H1 (cell line): Measurements from ENCODE around the gene ARR3. TPM values are rescaled to one million over a fixed set of nuclear protein-coding genes. Genes with fewer than 3 reads are reported as not detected.

Source experiments
- CTCF ChIA-PET: fragments of 300-600 bp; sonication (Branson Sonifier 250); formaldehyde crosslinking; loops from one replicate; lab custom pipeline; 2021; ENCODE audit not compliant: partially characterized antibody; lab: Charles Lee
- POLR2A ChIA-PET: fragments of 300-600 bp; sonication (Branson Sonifier 250); formaldehyde crosslinking; loops from one replicate; lab custom pipeline; 2021; ENCODE audit warnings: inconsistent platforms; ENCODE audit not compliant: partially characterized antibody; lab: Charles Lee
- DNase-seq, 2 experiments: peaks; one replicate each; pipeline versions ENCODE4 v3.0.0 to v3.0.0-alpha.2; 2010 to 2022; ENCODE audit warnings: low spot score in 2 of 2, low read depth in 1 of 2, mixed read lengths in 1 of 2
- FAIRE-seq: peaks from 2 replicates; lab custom pipeline; 2011; peaks lifted over from hg19 to GRCh38; lab: Jason Lieb, UNC
- H2AFZ ChIP-seq: 2 replicates; pipeline ENCODE4 v1.8.1; 2012; ENCODE audit warnings: low read length, inconsistent platforms
- H2AK5ac ChIP-seq: 2 replicates; pipeline ENCODE4 v1.6.1; 2013; ENCODE audit warnings: low read depth, low read length
- H2BK120ac ChIP-seq: replicated peaks from 2 replicates; pipeline ENCODE3; 2013; ENCODE audit warnings: low read depth, low read length, inconsistent platforms
- H2BK12ac ChIP-seq: 2 replicates; pipeline ENCODE4 v1.6.1; 2013; ENCODE audit warnings: low read depth, low read length
- H2BK15ac ChIP-seq: 2 replicates; pipeline ENCODE4 v1.6.1; 2013; ENCODE audit warnings: low read length
- H2BK20ac ChIP-seq: 2 replicates; pipeline ENCODE4 v1.6.1; 2013; ENCODE audit warnings: low read length
- H2BK5ac ChIP-seq: 2 replicates; pipeline ENCODE4 v1.6.1; 2013; ENCODE audit warnings: low read depth, low read length
- H3K14ac ChIP-seq: 2 replicates; pipeline ENCODE4 v1.6.1; 2013; ENCODE audit warnings: inconsistent platforms; ENCODE audit not compliant: insufficient read length
- H3K18ac ChIP-seq: 2 replicates; pipeline ENCODE4 v1.6.1; 2013; ENCODE audit warnings: low read length; ENCODE audit errors: extremely low read depth
- H3K23ac ChIP-seq: 2 replicates; pipeline ENCODE4 v1.6.1; 2013; ENCODE audit warnings: inconsistent platforms; ENCODE audit not compliant: insufficient read length
- H3K23me2 ChIP-seq: 2 replicates; pipeline ENCODE4 v1.6.1; 2013; ENCODE audit warnings: low read depth, low read length
- H3K27ac ChIP-seq: 2 replicates; pipeline ENCODE4 v1.6.1; 2011; ENCODE audit warnings: low read depth, low read length, inconsistent platforms
- H3K27me3 ChIP-seq, 4 experiments: replicated peaks in 1 of 4; 1 replicate in 1 of 4; 2 replicates in 3 of 4; pipeline versions ENCODE4 v1.6.1 to v1.8.1; 2011 to 2013; ENCODE audit warnings: low read length in 3 of 4, mild to moderate bottlenecking in 3 of 4, inconsistent platforms in 2 of 4, mixed read lengths in 2 of 4, moderate library complexity in 1 of 4; ENCODE audit not compliant: control insufficient read depth in 3 of 4, insufficient read depth in 3 of 4; ENCODE audit errors: extremely low read depth in 1 of 4
- H3K36me3 ChIP-seq, 4 experiments: 2 replicates each; pipeline versions ENCODE4 v1.6.1 to v1.8.1; 2011 to 2013; ENCODE audit warnings: mild to moderate bottlenecking in 4 of 4, low read length in 3 of 4, moderate library complexity in 2 of 4, control low read depth in 1 of 4, inconsistent platforms in 1 of 4; ENCODE audit not compliant: insufficient read depth in 4 of 4, control insufficient read depth in 2 of 4
- H3K4ac ChIP-seq: replicated peaks from 2 replicates; pipeline ENCODE3; 2013; ENCODE audit warnings: low read length, low read depth, mixed read lengths, inconsistent platforms; ENCODE audit not compliant: insufficient read length
- H3K4me1 ChIP-seq, 4 experiments: replicated peaks in 1 of 4; 1 replicate in 1 of 4; 2 replicates in 3 of 4; pipeline versions ENCODE4 v1.6.1 to v1.8.1; 2011 to 2013; ENCODE audit warnings: low read length in 3 of 4, inconsistent platforms in 2 of 4, mixed read lengths in 1 of 4; ENCODE audit not compliant: insufficient read depth in 4 of 4, control insufficient read depth in 3 of 4
- H3K4me2 ChIP-seq, 2 experiments: 2 replicates each; pipeline versions ENCODE4 v1.6.1 to v1.8.1; 2011 to 2013; ENCODE audit warnings: low read depth in 2 of 2, low read length in 2 of 2, control low read depth in 1 of 2, inconsistent platforms in 1 of 2, mild to moderate bottlenecking in 1 of 2; ENCODE audit not compliant: insufficient read depth in 1 of 2
- H3K4me3 ChIP-seq, 4 experiments: fragments of 200-600, 300-600 bp in 1 of 4; sonication (generic), shearing (Covaris generic), sonication (Bioruptor Twin) in 1 of 4; 2 replicates each; pipeline versions ENCODE4 v1.5.1 to v1.8.1; 2011 to 2016; ENCODE audit warnings: low read length in 4 of 4, low read depth in 3 of 4, control low read depth in 2 of 4, inconsistent platforms in 2 of 4, mild to moderate bottlenecking in 2 of 4, mixed read lengths in 1 of 4, moderate library complexity in 1 of 4; ENCODE audit not compliant: insufficient read depth in 2 of 4; ENCODE audit errors: extremely low read depth in 1 of 4
- H3K56ac ChIP-seq: replicated peaks from 2 replicates; pipeline ENCODE3; 2013; ENCODE audit warnings: low read depth, mild to moderate bottlenecking, mixed read lengths, low read length, inconsistent platforms; ENCODE audit not compliant: insufficient read length
- H3K79me1 ChIP-seq: 2 replicates; pipeline ENCODE4 v1.6.1; 2013; ENCODE audit warnings: low read depth, low read length, control low read depth
- H3K79me2 ChIP-seq, 2 experiments: 2 replicates each; pipeline versions ENCODE4 v1.6.1 to v1.8.1; 2012 to 2013; ENCODE audit warnings: low read length in 2 of 2, mild to moderate bottlenecking in 2 of 2, inconsistent platforms in 1 of 2; ENCODE audit not compliant: insufficient read depth in 2 of 2, control insufficient read depth in 1 of 2
- H3K9ac ChIP-seq, 4 experiments: replicated peaks in 1 of 4; 1 replicate in 1 of 4; 2 replicates in 3 of 4; pipeline versions ENCODE4 v1.6.1 to v1.8.1; 2011 to 2013; ENCODE audit warnings: low read depth in 3 of 4, low read length in 3 of 4, control low read depth in 2 of 4, mild to moderate bottlenecking in 2 of 4, moderate library complexity in 2 of 4, inconsistent platforms in 1 of 4; ENCODE audit errors: extremely low read depth in 1 of 4
- H3K9me3 ChIP-seq, 2 experiments: 2 replicates each; pipeline versions ENCODE4 v1.6.1 to v1.8.1; 2012 to 2013; ENCODE audit warnings: mild to moderate bottlenecking in 2 of 2, moderate library complexity in 2 of 2, control low read depth in 1 of 2, inconsistent platforms in 1 of 2, low read depth in 1 of 2, low read length in 1 of 2, mixed read lengths in 1 of 2; ENCODE audit not compliant: insufficient read depth in 2 of 2
- H4K20me1 ChIP-seq, 2 experiments: replicated peaks in 1 of 2; 2 replicates each; pipeline versions ENCODE3 to v1.8.1; 2011 to 2013; ENCODE audit warnings: inconsistent platforms in 2 of 2, low read length in 2 of 2, mild to moderate bottlenecking in 1 of 2; ENCODE audit not compliant: insufficient read depth in 2 of 2, control insufficient read depth in 1 of 2
- H4K5ac ChIP-seq: 2 replicates; pipeline ENCODE4 v1.6.1; 2013; ENCODE audit warnings: low read length, low read depth, mixed read lengths, inconsistent platforms; ENCODE audit not compliant: insufficient read length
- H4K8ac ChIP-seq: 2 replicates; pipeline ENCODE4 v1.8.0; 2013; ENCODE audit warnings: mild to moderate bottlenecking, moderate library complexity, low read length, inconsistent platforms; ENCODE audit not compliant: insufficient read depth; ENCODE audit errors: extremely low read depth
- H4K91ac ChIP-seq: replicated peaks from 2 replicates; pipeline ENCODE3; 2013; ENCODE audit warnings: low read length, mixed read lengths, inconsistent platforms; ENCODE audit not compliant: insufficient read length
- BACH1 ChIP-seq: IDR thresholded peaks from 2 replicates; pipeline ENCODE4 v1.6.1; 2012; ENCODE audit warnings: low read length, improper control_type of control experiment
- BRCA1 ChIP-seq: IDR thresholded peaks from 2 replicates; pipeline ENCODE4 v1.6.1; 2012; ENCODE audit warnings: low read depth, low read length, improper control_type of control experiment
- CHD2 ChIP-seq: IDR thresholded peaks from 2 replicates; pipeline ENCODE4 v1.6.1; 2012; ENCODE audit warnings: low read length, improper control_type of control experiment
- EP300 ChIP-seq, 2 experiments: IDR thresholded peaks; 1 replicate in 1 of 2; 2 replicates in 1 of 2; pipeline ENCODE4 v1.6.1; 2011 to 2012; ENCODE audit warnings: low read depth in 2 of 2, low read length in 2 of 2, mild to moderate bottlenecking in 2 of 2, borderline replicate concordance in 1 of 2, inconsistent platforms in 1 of 2, moderate library complexity in 1 of 2
- RFX5 ChIP-seq: IDR thresholded peaks from 2 replicates; pipeline ENCODE4 v1.6.1; 2011; ENCODE audit warnings: low read depth, low read length, improper control_type of control experiment, borderline replicate concordance
- TAF1 ChIP-seq: IDR thresholded peaks from 2 replicates; pipeline ENCODE4 v1.6.1; 2011; ENCODE audit warnings: mild to moderate bottlenecking, low read depth, low read length
- WGBS, 2 experiments: shearing (Covaris generic) in 1 of 2; methylation state at CpG; one replicate each; pipeline versions ENCODE4 v1.1.6 to v1.1.7; 2013 to 2015; ENCODE audit warnings: low lambda C conversion rate in 2 of 2, mixed read lengths in 2 of 2, inconsistent platforms in 1 of 2, low coverage in 1 of 2, missing lambda C conversion rate in 1 of 2; ENCODE audit not compliant: insufficient replicate concordance in 2 of 2, insufficient coverage in 1 of 2, insufficient read length in 1 of 2; ENCODE audit errors: extremely low coverage in 1 of 2, missing lambda C conversion rate in 1 of 2; 5-methylcytosine and 5-hydroxymethylcytosine counted together
- polyA plus RNA-seq, 7 experiments: library from polyadenylated mRNA; depleted of rRNA in 3 of 7; stranded (reverse) in 5 of 7; unstranded in 2 of 7; fragments of >200 nt in 5 of 7; fragments of 200-250 nt in 2 of 7; gene quantifications; 1 replicate in 5 of 7; 2 replicates in 1 of 7; 4 replicates in 1 of 7; pipeline versions ENCODE4 v1.2.1 to v1.2.3, GENCODE V29; 2011 to 2013; ENCODE audit warnings: missing spikeins in 2 of 7, mixed read lengths in 2 of 7
- total RNA-seq: library from RNA; stranded (reverse); fragmentation: NEBNext Ultra II Directional; extraction: Animal tissue kit (Norgen Biotek cat#: 25700); gene quantifications from 2 replicates; pipeline ENCODE4 v1.2.1, GENCODE V29; 2021

Gene ARR3
- total and polyA plus RNA-seq, 2 of the 8 experiments (the other 6 are each of a cell fraction or from before 2014, with no cell fraction given): not detected

GRCh38 chrX:70244881-70245280, 23.3 kb upstream of the ARR3 start:
- no peak overlapping the region for H4K91ac ChIP-seq
- H3K23ac ChIP-seq: no peak overlapping the region
- no peak overlapping the region for H3K9ac ChIP-seq
- H3K4me2 ChIP-seq: no peak overlapping the region
- no peak overlapping the region for H3K4ac ChIP-seq
- no peak for DNase-seq
- no peaks in the 10 kb centered on the region for H3K79me1 ChIP-seq
- H4K20me1 ChIP-seq: no peaks in the 10 kb centered on the region
- H4K8ac ChIP-seq: no peak overlapping the region
- no peak overlapping the region for H2BK15ac ChIP-seq
- H2BK120ac ChIP-seq: no peak overlapping the region
- no peak overlapping the region for H3K18ac ChIP-seq
- H2BK5ac ChIP-seq: no peak overlapping the region
- no peak overlapping the region for H2BK20ac ChIP-seq
- no peak overlapping the region for H3K56ac ChIP-seq
- POLR2A ChIA-PET: no interaction called here
- H3K36me3 ChIP-seq: no peaks in the 10 kb centered on the region
- TF ChIP-seq TAF1 (no peak), RFX5 (no peak), EP300 (IDR thresholded peaks at IDR 0.05; ENCODE audit: borderline replicate concordance in 1 of 2, low read depth in 2 of 2, low read length in 2 of 2) (no peak), BRCA1 (no peak), BACH1 (no peak), CHD2 (no peak)
- TF ChIP-seq, all 59 proteins: peak for 0
- no peak overlapping the region for H3K14ac ChIP-seq
- no peak for FAIRE-seq
- no peak overlapping the region for H2AFZ ChIP-seq
- H4K5ac ChIP-seq: no peak overlapping the region
- 85% methylated on average over 6 of the region's 6 CpGs; no CpG with 5 or more reads in 1 of the 2 experiments for WGBS, 2 experiments
- CTCF ChIA-PET: no interaction called here
- no peaks in the 10 kb centered on the region for H3K27me3 ChIP-seq
- H3K4me3 ChIP-seq: no peak overlapping the region
- no peak overlapping the region for H2AK5ac ChIP-seq
- H2BK12ac ChIP-seq: no peak overlapping the region
- no peaks in the 10 kb centered on the region for H3K23me2 ChIP-seq
- H3K27ac ChIP-seq: no peak overlapping the region
- no peaks in the 10 kb centered on the region for H3K4me1 ChIP-seq
- H3K9me3 ChIP-seq: no peaks in the 10 kb centered on the region
- no peaks in the 10 kb centered on the region for H3K79me2 ChIP-seq
